Panc1 (cell line): Measurements from ENCODE around the gene NEAT1. TPM values are rescaled to one million over a fixed set of nuclear protein-coding genes. Genes with fewer than 3 reads are reported as not detected.

Experiments
- ATAC-seq: fragments of 200-7000 bp; cut with Tn5 transposase; 2 replicates; pipeline ENCODE4 v1.9.1; 2020; ENCODE audit warnings: mild to moderate bottlenecking, moderate library complexity
- BruUV-seq: library from RNA; stranded (reverse); fragments of 400-500 nt; replicated peaks from 2 replicates; lab custom pipeline; 2021; lab: Mats Ljungman, UMichigan
- CTCF ChIA-PET: fragments of 300-600 bp; sonication (Branson Sonifier 250); formaldehyde crosslinking; loops from one replicate; lab custom pipeline; 2022; ENCODE audit warnings: antibody characterized with exemption; lab: Charles Lee
- POLR2A ChIA-PET: fragments of 300-600 bp; sonication (Branson Sonifier 250); formaldehyde crosslinking; loops from one replicate; lab custom pipeline; 2022; ENCODE audit warnings: antibody characterized with exemption; lab: Charles Lee
- DNase-seq: peaks from one replicate; pipeline ENCODE4 v3.0.0-alpha.2; 2010; ENCODE audit warnings: low read depth, low spot score
- H3K27ac ChIP-seq: 2 replicates; pipeline ENCODE4 v1.5.1; 2011; ENCODE audit warnings: mild to moderate bottlenecking, low read length, inconsistent platforms
- H3K27me3 ChIP-seq: fragments of 200-500 bp; sonication (Bioruptor generic); 2 replicates; pipeline ENCODE4 v1.6.0; 2014; ENCODE audit warnings: low read length, inconsistent platforms; ENCODE audit not compliant: control insufficient read depth, insufficient read depth
- H3K36me3 ChIP-seq: fragments of 200-500 bp; sonication (Bioruptor generic); 2 replicates; pipeline ENCODE4 v1.5.1; 2014; ENCODE audit warnings: inconsistent platforms, mild to moderate bottlenecking, low read length, moderate library complexity; ENCODE audit not compliant: control insufficient read depth, insufficient read depth
- H3K4me1 ChIP-seq: 2 replicates; pipeline ENCODE4 v1.5.1; 2011; ENCODE audit warnings: inconsistent platforms, mild to moderate bottlenecking, low read length, moderate library complexity; ENCODE audit not compliant: control insufficient read depth, insufficient read depth
- H3K4me3 ChIP-seq, 2 experiments: 2 replicates each; pipeline ENCODE4 v1.5.1; 2011 to 2012; ENCODE audit warnings: low read depth in 2 of 2, low read length in 2 of 2, mild to moderate bottlenecking in 2 of 2, inconsistent platforms in 1 of 2, moderate library complexity in 1 of 2
- H3K9me3 ChIP-seq: fragments of 200-500 bp; sonication (Bioruptor generic); 2 replicates; pipeline ENCODE4 v1.5.1; 2014; ENCODE audit warnings: low read depth, mild to moderate bottlenecking, inconsistent platforms, low read length, moderate library complexity; ENCODE audit not compliant: control insufficient read depth, insufficient read depth
- POLR2AphosphoS5 ChIP-seq: IDR thresholded peaks from 2 replicates; pipeline ENCODE4 v1.6.1; 2012; ENCODE audit warnings: mild to moderate bottlenecking, low read depth, low read length, moderate library complexity
- SIN3A ChIP-seq: IDR thresholded peaks from 2 replicates; pipeline ENCODE4 v1.6.1; 2012; ENCODE audit warnings: low read depth, mild to moderate bottlenecking, low read length, moderate library complexity, borderline replicate concordance; ENCODE audit not compliant: insufficient read depth
- TCF7L2 ChIP-seq: IDR thresholded peaks from 2 replicates; pipeline ENCODE4 v1.6.1; 2011; ENCODE audit warnings: mild to moderate bottlenecking, low read depth, low read length, inconsistent platforms
- in situ Hi-C: cut with HindIII; loops from 2 replicates; pipeline ENCODE4 v1.10.0; 2016; ENCODE audit warnings: low sequenced_read_pairs, low pct_unique_long_range_greater_than_20kb
- intact Hi-C: fragments of 100-400 bp; cut with micrococcal nuclease; formaldehyde crosslinking; loops from one replicate; pipeline ENCODE4 v1.10.0; 2022; ENCODE audit not compliant: unreplicated experiment
- total RNA-seq: library from RNA; stranded (reverse); gene quantifications from one replicate; pipeline ENCODE4 v1.2.1, GENCODE V29; 2021; ENCODE audit not compliant: unreplicated experiment
- TF ChIP-seq, protein P1 (sequence below): fragments of 450-650 bp; IDR thresholded peaks from 2 replicates; pipeline ENCODE4 v1.5.1; 2017; ENCODE audit warnings: mild to moderate bottlenecking
- TF ChIP-seq, protein P2 (sequence below), 2 experiments: IDR thresholded peaks; 2 replicates each; pipeline ENCODE4 v1.6.1; 2011 to 2012; ENCODE audit warnings: low read depth in 2 of 2, control low read depth in 1 of 2, low read length in 1 of 2, mild to moderate bottlenecking in 1 of 2, moderate library complexity in 1 of 2; ENCODE audit not compliant: insufficient read depth in 1 of 2

The NEAT1 gene
- total RNA-seq, 1 experiment from 2014 or later: 731 TPM

DNA sequence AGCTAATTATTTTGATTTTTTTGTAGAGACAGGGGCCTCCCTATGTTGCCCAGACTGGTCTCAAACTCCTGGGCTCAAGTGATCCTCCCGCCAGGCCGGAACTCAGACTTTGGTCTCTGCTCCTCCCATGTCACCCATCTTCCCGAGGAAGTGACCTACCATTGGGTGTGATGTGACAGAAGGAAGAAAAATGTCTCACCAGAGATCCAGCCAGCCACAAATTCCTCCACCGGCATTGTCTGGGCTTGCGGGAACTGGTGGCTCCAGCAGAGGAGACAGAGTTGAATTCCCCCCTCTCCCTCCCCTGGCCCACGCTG is 40.9 kb upstream of the NEAT1 start:
- intact Hi-C loops: no loop called here
- ATAC-seq: peak; percentile 9
- peak; percentile 12 for DNase-seq
- in situ Hi-C loops: no loop called here
- Histone ChIP-seq H3K9me3 (no peaks in the 10 kb centered on the region), H3K36me3 (no peaks in the 10 kb centered on the region; the same call in 1 of the 2 replicates), H3K4me3 (peak overlapping the region; percentile 36 to 51), H3K4me1 (peaks cover 38% of the 10 kb centered on the region), H3K27ac (peak overlapping the region; percentile 92), H3K27me3 (no peaks in the 10 kb centered on the region)
- BruUV-seq: no TSS peak
- ChIA-PET POLR2A (interaction anchor here (0.6 to 0.7 kb wide), 4 partner anchors 20 to 117 kb away, joined by 3 to 16 read pairs (median 8); partner anchors contain the start of gene MALAT1), CTCF (interaction anchor here (0.5 to 1.1 kb wide), 4 partner anchors 17 to 207 kb away, joined by 3 to 10 read pairs (median 4); no protein-coding TSS in a partner anchor)
- no peak for TF ChIP-seq POLR2AphosphoS5
- no peak for TF ChIP-seq SIN3A
- TF ChIP-seq, protein P1, sequence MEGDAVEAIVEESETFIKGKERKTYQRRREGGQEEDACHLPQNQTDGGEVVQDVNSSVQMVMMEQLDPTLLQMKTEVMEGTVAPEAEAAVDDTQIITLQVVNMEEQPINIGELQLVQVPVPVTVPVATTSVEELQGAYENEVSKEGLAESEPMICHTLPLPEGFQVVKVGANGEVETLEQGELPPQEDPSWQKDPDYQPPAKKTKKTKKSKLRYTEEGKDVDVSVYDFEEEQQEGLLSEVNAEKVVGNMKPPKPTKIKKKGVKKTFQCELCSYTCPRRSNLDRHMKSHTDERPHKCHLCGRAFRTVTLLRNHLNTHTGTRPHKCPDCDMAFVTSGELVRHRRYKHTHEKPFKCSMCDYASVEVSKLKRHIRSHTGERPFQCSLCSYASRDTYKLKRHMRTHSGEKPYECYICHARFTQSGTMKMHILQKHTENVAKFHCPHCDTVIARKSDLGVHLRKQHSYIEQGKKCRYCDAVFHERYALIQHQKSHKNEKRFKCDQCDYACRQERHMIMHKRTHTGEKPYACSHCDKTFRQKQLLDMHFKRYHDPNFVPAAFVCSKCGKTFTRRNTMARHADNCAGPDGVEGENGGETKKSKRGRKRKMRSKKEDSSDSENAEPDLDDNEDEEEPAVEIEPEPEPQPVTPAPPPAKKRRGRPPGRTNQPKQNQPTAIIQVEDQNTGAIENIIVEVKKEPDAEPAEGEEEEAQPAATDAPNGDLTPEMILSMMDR: no peak
- TF ChIP-seq, protein P2, sequence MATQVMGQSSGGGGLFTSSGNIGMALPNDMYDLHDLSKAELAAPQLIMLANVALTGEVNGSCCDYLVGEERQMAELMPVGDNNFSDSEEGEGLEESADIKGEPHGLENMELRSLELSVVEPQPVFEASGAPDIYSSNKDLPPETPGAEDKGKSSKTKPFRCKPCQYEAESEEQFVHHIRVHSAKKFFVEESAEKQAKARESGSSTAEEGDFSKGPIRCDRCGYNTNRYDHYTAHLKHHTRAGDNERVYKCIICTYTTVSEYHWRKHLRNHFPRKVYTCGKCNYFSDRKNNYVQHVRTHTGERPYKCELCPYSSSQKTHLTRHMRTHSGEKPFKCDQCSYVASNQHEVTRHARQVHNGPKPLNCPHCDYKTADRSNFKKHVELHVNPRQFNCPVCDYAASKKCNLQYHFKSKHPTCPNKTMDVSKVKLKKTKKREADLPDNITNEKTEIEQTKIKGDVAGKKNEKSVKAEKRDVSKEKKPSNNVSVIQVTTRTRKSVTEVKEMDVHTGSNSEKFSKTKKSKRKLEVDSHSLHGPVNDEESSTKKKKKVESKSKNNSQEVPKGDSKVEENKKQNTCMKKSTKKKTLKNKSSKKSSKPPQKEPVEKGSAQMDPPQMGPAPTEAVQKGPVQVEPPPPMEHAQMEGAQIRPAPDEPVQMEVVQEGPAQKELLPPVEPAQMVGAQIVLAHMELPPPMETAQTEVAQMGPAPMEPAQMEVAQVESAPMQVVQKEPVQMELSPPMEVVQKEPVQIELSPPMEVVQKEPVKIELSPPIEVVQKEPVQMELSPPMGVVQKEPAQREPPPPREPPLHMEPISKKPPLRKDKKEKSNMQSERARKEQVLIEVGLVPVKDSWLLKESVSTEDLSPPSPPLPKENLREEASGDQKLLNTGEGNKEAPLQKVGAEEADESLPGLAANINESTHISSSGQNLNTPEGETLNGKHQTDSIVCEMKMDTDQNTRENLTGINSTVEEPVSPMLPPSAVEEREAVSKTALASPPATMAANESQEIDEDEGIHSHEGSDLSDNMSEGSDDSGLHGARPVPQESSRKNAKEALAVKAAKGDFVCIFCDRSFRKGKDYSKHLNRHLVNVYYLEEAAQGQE (IDR thresholded peaks at IDR 0.05; ENCODE audit: insufficient read depth in 1 of 2, low read depth in 2 of 2, low read length in 1 of 2): no peak
- TF ChIP-seq TCF7L2: no peak

DNA sequence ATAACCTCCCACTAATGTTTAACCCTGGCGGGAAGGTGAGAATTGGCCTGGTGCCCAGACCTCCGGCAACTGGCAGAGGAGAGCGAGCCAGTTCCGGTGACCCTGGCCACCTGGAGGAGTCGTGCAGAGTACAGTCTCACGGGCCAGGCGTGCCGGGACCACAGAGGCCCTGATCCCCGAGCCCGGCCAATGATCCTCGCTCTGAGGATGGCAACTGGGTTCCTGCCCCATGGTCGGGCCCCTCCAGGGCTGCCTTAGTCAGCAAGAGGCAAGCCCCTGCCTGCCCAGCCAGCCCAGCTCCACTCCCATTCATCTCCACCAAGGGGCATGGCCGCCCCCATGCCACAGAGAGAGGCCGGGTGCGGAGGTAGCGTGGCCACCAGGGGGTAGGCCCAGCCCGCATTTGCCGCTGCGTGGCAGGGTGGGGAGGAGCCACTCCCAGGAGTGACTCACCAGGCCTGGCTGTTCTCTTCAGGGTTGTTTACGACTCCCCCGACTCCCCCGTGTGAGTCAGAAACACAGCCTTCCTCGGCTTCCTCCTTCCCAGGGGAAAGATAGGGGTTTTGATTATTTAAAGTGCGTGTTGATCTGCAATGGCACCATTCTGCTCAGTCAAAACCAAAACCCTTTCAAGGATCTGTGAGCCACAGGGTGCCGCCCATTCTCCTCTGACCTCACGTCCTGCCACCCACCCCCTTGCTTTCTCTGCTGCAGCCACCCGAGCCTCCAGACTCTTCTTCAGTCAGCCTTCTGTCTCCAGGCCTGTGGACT is 40.4 kb upstream of the NEAT1 start, which contains the start of gene SLC25A45:
Gene SLC25A45 (minus strand): TSS at position 614 of the 771 bp plus-strand sequence. CDS start 695 bp downstream, outside the sequence.
- BruUV-seq: no TSS peak
- POLR2A ChIA-PET: interaction anchor here (0.6 to 0.7 kb wide), 3 partner anchors 21 to 117 kb away, joined by 7 to 16 read pairs (median 8); partner anchors contain the start of gene MALAT1
- ATAC-seq: peak; percentile 93
- peaks cover 39% of the 10 kb centered on the region for H3K4me1 ChIP-seq
- in situ Hi-C loops: no loop called here
- peak within 1 kb of the TSS; percentile 36 to 51 for H3K4me3 ChIP-seq
- H3K36me3 ChIP-seq: no peaks in the 10 kb centered on the region; the same call in 1 of the 2 replicates
- no peaks in the 10 kb centered on the region for H3K27me3 ChIP-seq
- TF ChIP-seq, protein P2 (IDR thresholded peaks at IDR 0.05; ENCODE audit: insufficient read depth in 1 of 2, low read depth in 2 of 2, low read length in 1 of 2): 0 out of 4 replicates have a peak, but pooled peaks of 1 of the 2 experiments have one; percentile 13
- TF ChIP-seq, protein P1: peak; percentile 90; the same call in 1 of the 2 replicates
- no peak for TF ChIP-seq TCF7L2
- TF ChIP-seq POLR2AphosphoS5: peak; percentile 67
- 0 out of 2 replicates have a peak, but pooled peaks have one; percentile 1 for TF ChIP-seq SIN3A
- H3K9me3 ChIP-seq: no peaks in the 10 kb centered on the region
- CTCF ChIA-PET: interaction anchor here (0.5 to 1.1 kb wide), 4 partner anchors 16 to 206 kb away, joined by 3 to 10 read pairs (median 4); no protein-coding TSS in a partner anchor
- intact Hi-C loops: no loop called here
- H3K27ac ChIP-seq: peak within 1 kb of the TSS; percentile 92
- peak; percentile 85 for DNase-seq
